Thyroid gland (tissue), 4 donors: ENCODE measurements around the gene HEPACAM2.

ENCODE experiments used
- POLR2A ChIP-seq, 2 donors: fragments of 450-650 bp; IDR thresholded peaks; one replicate each; pipeline ENCODE4 v1.6.1; 2017; ENCODE audit warnings: antibody characterized with exemption in 2 of 2, mild to moderate bottlenecking in 2 of 2, moderate library complexity in 1 of 2
- TF ChIP-seq, protein P1 (sequence below), 6 experiments: fragments of 200-600 bp in 3 of 6; fragments of 450-650 bp in 3 of 6; sonication (generic) in 3 of 6; IDR thresholded peaks; one replicate each; pipeline ENCODE4 v1.5.1; 2016 to 2019; ENCODE audit warnings: antibody characterized with exemption in 6 of 6, mild to moderate bottlenecking in 2 of 6, inconsistent platforms in 1 of 6, moderate library complexity in 1 of 6

GRCh38 chr7:93175219-93175618 lies 51.0 kb downstream of the HEPACAM2 start:
- TF ChIP-seq POLR2A (IDR thresholded peaks at IDR 0.05) = no peak
- TF ChIP-seq, protein P1, sequence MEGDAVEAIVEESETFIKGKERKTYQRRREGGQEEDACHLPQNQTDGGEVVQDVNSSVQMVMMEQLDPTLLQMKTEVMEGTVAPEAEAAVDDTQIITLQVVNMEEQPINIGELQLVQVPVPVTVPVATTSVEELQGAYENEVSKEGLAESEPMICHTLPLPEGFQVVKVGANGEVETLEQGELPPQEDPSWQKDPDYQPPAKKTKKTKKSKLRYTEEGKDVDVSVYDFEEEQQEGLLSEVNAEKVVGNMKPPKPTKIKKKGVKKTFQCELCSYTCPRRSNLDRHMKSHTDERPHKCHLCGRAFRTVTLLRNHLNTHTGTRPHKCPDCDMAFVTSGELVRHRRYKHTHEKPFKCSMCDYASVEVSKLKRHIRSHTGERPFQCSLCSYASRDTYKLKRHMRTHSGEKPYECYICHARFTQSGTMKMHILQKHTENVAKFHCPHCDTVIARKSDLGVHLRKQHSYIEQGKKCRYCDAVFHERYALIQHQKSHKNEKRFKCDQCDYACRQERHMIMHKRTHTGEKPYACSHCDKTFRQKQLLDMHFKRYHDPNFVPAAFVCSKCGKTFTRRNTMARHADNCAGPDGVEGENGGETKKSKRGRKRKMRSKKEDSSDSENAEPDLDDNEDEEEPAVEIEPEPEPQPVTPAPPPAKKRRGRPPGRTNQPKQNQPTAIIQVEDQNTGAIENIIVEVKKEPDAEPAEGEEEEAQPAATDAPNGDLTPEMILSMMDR (IDR thresholded peaks at IDR 0.05) = no peak
